Measurements from ENCODE around the gene CDKAL1.

The CDKAL1 gene

GRCh38 chr6:21163110-21163837 lies 629.0 kb downstream of the CDKAL1 start:
- no peak overlapping the region for H3K4me3 ChIP-seq
- H3K27ac ChIP-seq, result no peak overlapping the region
- no peak for DNase-seq (ENCODE audit: low spot score)
- no peak for TF ChIP-seq CTCF (IDR thresholded peaks at IDR 0.05)

GRCh38 chr6:21163838-21164180 lies 629.6 kb downstream of the CDKAL1 start:
- Histone ChIP-seq H3K27ac (no peak overlapping the region), H3K4me3 (no peak overlapping the region)
- no peak for TF ChIP-seq CTCF (IDR thresholded peaks at IDR 0.05)
- no peak for DNase-seq (ENCODE audit: low spot score)

- Histone ChIP-seq H3K4me3 (no peak overlapping the region), H3K27ac (no peak overlapping the region)
- no peak for DNase-seq (ENCODE audit: low spot score)
- TF ChIP-seq CTCF (IDR thresholded peaks at IDR 0.05), result no peak
These were observed 630.6 kb downstream of the CDKAL1 start for GRCh38 chr6:21164768-21165326.

- Histone ChIP-seq H3K27ac (no peak overlapping the region), H3K4me3 (no peak overlapping the region)
- no peak for TF ChIP-seq CTCF (IDR thresholded peaks at IDR 0.05)
- no peak for DNase-seq (ENCODE audit: low spot score)
These were observed 632.5 kb downstream of the CDKAL1 start for GRCh38 chr6:21166754-21167153.

GRCh38 chr6:21167790-21168189 lies 633.5 kb downstream of the CDKAL1 start:
- no peak overlapping the region for H3K4me3 ChIP-seq
- no peak for TF ChIP-seq CTCF (IDR thresholded peaks at IDR 0.05)
- no peak overlapping the region for H3K27ac ChIP-seq
- no peak for DNase-seq (ENCODE audit: low spot score)

GRCh38 chr6:21171801-21172200 lies 637.5 kb downstream of the CDKAL1 start:
- no peak overlapping the region for H3K4me3 ChIP-seq
- no peak for DNase-seq (ENCODE audit: low spot score)
- no peak for TF ChIP-seq CTCF (IDR thresholded peaks at IDR 0.05)
- H3K27ac ChIP-seq, result no peak overlapping the region

- no peak overlapping the region for H3K27ac ChIP-seq
- TF ChIP-seq CTCF (IDR thresholded peaks at IDR 0.05), result no peak
- DNase-seq (ENCODE audit: low spot score), result no peak
- no peak overlapping the region for H3K4me3 ChIP-seq
These were observed 638.8 kb downstream of the CDKAL1 start for GRCh38 chr6:21173031-21173430.

Measured in coronary artery (tissue), 2 donors.